GM21447 (cell line): ENCODE data around the gene IL1R2.

Experiments
- ATAC-seq: cut with Tn5 transposase; IDR thresholded peaks from one replicate; pipeline ENCODE4 v1.9.1; 2021; ENCODE audit not compliant: unreplicated experiment

The IL1R2 gene

GRCh38 chr2:102037681-102038080 is 45.9 kb downstream of the IL1R2 start:
- ATAC-seq, result no peak

GRCh38 chr2:102040229-102040628 is 48.5 kb downstream of the IL1R2 start:
- ATAC-seq, result no peak

GRCh38 chr2:102041351-102041750 is 49.6 kb downstream of the IL1R2 start:
- no peak for ATAC-seq

DNA sequence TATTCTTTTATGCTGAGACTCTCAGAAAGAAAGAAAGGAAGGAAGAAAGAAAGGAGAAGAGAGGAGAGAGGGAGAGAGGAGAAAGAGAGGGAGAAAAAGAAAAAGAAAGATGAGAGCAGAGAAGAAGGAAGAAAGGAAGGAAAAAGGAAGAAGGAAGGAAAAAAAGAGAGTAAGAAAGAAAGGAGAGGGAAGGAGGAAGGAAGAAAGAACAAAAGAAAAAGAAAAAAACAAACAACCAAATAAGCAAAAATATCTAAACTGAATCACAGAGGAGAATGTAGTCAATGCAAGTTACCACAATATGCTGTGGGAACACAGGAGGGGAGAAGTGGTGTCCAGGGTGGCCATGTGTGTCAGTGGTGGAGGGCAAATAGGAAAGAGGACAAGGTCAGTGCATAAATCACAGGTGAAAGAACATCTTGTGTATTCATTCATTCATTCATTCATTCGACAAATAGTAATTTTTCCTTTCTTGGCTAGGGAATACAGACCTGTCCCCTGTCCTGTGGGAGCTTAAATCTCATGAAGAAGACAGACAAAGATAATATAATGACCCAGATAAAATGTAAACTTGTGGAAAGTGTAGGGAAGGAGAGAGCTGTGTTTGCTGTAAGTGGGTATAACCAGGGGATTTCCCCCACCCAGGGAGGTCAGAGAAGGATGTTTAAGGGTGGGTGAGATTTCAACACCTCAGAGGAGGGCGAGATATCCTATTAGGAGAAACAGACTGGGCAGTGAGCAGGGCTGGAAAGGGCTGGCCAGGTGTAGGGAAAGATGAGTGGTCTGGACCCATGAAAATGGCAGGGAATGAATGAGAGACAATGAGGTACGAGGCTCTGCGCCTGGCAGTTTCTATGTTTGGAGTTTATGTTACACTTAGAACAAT is 50.7 kb downstream of the IL1R2 start:
- no peak for ATAC-seq

DNA sequence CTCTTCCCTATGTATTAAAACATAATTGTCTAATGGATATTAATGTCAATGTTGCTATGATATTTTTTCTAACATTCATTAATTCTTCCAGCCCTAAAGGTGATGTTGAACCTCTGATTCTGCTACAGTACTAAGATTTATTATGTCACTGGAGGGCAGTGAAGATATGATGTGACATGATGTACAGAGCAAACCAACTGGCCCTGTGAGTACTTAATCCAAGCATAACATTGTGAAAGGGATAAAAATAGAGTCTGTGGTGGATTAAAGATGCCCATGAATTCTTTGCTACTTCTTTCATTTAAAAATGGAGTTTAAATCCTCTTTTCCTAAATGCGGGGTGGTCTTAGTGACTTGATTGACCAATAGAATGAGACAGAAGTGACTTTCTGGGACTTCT is 51.8 kb downstream of the IL1R2 start:
- ATAC-seq, result no peak

- ATAC-seq, result no peak
These were observed 52.6 kb downstream of the IL1R2 start for GRCh38 chr2:102044235-102044896.

- no peak for ATAC-seq
These were observed 53.3 kb downstream of the IL1R2 start for GRCh38 chr2:102044967-102045489.

DNA sequence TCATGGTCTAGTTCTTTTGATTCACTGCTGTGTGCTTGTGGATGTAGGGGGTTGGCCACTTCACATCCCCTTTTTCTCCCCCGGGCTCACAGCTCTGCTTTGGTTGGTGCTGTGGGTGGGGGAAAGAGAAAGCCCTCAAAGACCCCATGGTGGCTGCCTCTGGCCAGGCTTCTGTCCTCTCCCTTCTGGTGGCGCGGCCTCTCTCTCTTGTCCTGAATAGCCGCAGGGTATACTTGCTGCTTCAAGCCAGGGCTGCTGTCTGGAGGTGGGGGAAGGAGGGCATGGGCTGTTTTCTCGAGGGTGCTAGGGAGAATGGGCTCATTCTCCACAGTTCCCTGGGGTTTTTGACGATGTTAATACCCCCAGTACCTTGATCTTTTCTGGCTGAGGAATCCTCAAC is 53.9 kb downstream of the IL1R2 start:
- ATAC-seq, result no peak

DNA sequence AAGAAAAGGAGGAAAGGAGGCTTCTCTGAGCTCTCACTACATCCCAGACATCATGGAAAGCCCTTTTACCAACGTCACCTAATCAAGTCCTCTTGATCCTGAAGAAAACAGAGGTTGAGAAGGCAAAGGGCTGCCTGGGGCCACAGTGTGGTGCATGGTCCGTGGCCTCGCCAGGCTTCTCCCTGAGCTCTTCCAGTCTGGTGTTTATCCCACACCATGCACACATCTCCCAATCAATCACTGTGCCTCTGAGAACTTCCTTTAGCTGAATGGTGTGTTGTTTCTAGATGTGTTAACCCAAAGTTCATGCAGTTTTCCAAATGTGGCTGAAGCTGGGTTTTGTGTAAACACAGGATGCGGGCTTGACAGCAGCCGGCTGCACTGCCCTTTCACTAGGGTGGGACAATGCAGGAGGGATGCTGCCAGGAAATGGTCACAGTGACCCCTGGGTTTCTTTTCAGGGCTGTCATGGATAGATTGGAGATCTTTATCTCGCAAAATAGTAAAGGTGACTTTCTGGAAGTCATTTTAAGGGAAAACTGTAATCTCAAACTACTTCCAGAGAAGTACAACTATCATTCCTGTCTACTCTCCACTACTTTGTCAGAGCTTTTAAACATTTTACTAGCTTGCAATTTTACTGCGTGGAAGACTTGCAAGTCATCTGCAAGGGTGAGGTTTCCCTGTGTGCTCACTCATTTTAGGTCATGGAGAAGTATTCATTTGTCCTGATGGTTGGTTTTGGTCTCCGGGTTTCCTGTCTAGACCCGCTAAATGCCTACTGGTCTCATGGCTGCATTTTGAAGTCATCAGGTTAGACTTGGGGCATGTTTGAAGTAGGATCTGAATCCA is 54.6 kb downstream of the IL1R2 start:
- no peak for ATAC-seq

GRCh38 chr2:102048465-102048864 is 56.7 kb downstream of the IL1R2 start:
- no peak for ATAC-seq

DNA sequence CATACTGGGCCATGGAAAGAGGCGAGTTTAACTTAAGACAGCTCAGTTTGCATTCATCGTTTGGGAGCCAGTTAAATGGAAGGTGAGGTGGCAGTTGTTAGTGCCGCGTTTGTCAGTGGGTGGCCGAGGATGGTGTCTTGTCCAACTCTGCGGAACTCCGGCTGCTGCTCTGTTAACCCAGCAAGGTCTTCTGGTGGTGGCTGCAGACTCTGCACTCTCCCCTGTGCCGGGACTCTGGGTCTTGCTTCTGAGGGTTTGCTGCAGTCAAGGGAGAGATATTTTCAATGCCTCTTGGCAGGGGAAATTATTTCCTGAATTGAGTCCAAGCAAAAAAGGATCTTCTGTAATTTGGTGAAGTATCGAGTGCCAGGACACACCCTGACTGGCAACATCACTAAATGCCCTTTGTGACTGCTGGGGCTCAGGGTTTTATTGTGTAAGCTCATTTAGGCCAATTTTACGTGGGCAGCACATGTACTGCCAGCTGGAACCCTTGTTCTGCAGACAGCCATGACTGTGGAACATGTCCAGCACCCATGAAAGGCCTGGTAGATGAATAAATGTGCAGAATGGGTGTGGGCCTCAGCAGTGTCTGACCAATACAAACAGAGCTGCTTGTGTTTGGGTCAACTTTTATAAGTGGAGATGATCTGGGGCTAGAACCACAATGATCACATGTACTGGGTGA is 58.1 kb downstream of the IL1R2 start:
- ATAC-seq, result no peak

GRCh38 chr2:102050854-102051391 is 59.2 kb downstream of the IL1R2 start:
- no peak for ATAC-seq

- no peak for ATAC-seq
These were observed 60.0 kb downstream of the IL1R2 start for GRCh38 chr2:102051692-102052277.

DNA sequence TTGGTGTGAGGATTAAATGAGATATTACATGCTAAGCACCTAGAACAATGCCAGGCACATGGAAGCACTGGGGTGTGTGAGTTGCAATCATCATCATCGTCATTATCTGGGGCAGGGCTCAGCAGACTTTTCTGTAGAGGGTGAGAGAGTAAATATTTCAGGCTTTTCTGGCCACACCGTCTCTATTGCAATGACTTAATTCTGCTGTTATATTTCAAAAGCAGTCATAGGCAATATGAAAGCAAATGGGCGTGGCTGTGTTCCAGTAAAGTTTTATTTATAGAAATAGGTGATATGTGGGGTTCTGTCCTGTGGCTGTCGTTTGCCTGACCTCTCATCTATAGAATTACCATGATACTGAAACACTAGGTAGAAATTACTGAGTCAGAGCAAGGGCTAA is 60.6 kb downstream of the IL1R2 start:
- ATAC-seq, result no peak

DNA sequence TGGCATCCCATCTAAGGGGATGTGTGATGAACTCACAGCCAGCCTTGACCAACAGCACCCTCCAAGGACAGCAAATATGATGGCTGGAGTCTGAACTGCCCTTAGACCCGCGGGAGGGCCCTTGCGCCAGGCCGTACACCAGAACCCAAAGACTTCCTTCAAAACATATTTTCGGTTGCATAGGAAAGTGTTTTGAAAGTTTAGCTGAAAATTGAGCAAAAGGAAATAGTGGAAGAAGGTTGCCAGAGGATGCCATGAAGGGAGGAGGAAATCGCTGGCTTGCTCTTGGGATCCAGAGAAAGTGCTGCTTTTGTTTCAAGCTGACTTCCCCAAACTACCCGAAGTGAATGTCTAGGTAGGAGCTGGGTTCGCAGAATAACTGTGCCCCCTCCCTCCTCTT is 61.3 kb downstream of the IL1R2 start:
- no peak for ATAC-seq

DNA sequence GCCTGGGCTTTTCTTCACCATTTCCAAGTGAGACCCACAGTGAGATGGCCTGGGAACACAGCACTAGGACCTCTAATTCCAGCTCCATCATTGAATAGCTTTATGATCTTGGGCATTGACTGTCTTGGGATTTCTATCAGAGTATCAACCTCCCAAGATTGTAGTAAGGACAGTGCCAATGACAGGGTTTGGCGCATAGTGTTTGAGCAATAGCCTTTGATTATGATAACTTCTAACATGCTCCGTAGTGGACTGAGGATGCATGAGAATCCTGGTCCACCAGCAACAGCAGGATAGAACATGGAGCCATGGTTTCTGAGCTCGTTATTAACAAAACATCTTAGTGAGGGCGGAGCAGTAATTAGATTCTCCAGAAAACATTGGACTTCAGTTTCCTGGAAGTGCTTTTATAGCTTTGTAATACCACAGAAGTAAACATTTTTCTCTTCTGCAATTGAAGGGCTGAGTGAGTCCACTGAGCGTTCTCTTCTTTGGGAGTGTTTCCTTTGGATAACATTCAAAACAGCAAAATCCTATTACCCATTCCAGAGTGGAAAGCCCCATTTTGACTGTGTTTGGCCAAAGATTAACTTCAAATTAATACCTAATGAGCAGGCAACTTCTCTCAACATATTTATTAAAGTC is 63.7 kb downstream of the IL1R2 start:
- ATAC-seq, result no peak

DNA sequence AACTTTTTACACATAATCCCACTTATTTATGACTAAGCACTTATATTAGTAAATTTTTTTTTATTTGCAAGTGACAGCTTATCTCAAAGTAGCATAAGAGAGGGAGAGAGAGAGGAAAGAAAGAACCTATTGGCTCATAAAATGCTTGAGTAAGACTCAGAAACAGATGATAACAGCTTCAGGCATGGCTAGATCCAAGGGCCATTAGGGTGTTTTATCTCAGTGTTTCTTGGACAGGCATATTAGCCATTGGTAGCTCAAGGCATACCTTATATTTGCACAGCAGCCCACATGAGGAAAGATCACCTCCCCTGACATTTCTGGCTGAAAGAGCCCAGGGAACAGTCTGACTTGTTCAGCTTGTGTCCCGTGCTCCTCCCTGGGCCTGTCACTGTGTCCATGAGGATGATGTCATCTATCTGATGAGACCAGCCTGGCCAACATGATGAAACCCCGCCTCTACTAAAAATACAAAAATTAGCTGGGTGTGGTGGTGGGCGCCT is 64.4 kb downstream of the IL1R2 start:
- no peak for ATAC-seq

DNA sequence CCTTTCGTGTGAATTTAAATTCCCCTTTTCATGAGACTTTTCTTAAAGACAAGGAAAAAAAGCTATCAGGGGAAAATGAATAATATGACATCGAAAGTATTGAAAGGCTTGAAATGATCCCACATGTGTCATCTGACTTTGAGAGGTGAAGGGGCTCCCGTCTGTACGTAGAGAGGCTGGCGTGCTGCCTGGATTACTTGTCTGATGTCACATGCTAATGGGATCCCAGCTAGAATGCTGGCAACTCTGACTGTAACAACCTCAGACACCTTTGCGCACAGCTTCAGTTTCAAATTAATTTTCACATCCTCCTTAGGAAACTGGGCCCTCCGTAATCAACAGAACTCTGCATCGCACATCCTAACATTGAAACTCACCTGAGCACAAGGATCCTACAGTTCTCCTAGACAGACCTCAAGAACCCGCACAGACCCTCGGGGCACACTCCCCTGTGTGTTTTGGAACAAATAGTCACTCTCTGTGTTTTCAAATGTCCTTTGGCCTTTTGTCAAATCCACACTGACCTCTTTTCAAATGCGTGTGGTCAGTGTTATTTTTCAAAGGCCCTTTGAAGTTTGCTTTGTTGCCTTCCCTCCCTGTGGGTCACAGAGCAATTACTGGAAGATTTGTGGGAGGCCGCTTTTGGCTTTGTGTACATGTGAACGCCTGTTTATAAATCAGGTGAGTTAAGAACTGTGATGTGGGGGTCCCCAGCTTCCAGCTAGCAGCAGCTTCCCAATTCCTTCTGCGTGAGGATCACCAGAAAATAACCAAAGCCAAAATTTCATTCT is 65.9 kb downstream of the IL1R2 start:
- ATAC-seq, result no peak
